Thyroid gland (tissue), 4 donors: ENCODE data around the gene HYI. TPM values are rescaled to one million over a fixed set of nuclear protein-coding genes. Genes with fewer than 3 reads are reported as not detected.

Source experiments
- DNase-seq, 2 donors: peaks; one replicate each; pipeline ENCODE4 v3.0.0-alpha.2; 2019
- H3K27ac ChIP-seq, 3 donors: fragments of 200-600 bp; sonication (generic); 1 replicate in 2 of 3; 2 replicates in 1 of 3; pipeline ENCODE4 v1.5.1; 2016 to 2019; ENCODE audit warnings: mild to moderate bottlenecking in 1 of 3, moderate library complexity in 1 of 3
- H3K27me3 ChIP-seq: fragments of 200-600 bp; sonication (generic); one replicate; pipeline ENCODE4 v1.5.1; 2019
- H3K36me3 ChIP-seq, 2 donors: fragments of 200-600 bp; sonication (generic); one replicate each; pipeline ENCODE4 v1.5.1; 2016 to 2019
- H3K4me1 ChIP-seq, 2 donors: fragments of 200-600 bp; sonication (generic); one replicate each; pipeline ENCODE4 v1.5.1; 2017 to 2019
- H3K4me3 ChIP-seq, 3 donors: fragments of 200-600 bp; sonication (generic); replicated peaks in 1 of 3; 1 replicate in 2 of 3; 2 replicates in 1 of 3; pipeline ENCODE4 v1.5.1; 2016; ENCODE audit warnings: mild to moderate bottlenecking in 1 of 3
- H3K9me3 ChIP-seq: fragments of 200-600 bp; sonication (generic); one replicate; pipeline ENCODE4 v1.5.1; 2017
- POLR2A ChIP-seq, 2 donors: fragments of 450-650 bp; IDR thresholded peaks; one replicate each; pipeline ENCODE4 v1.6.1; 2017; ENCODE audit warnings: antibody characterized with exemption in 2 of 2, mild to moderate bottlenecking in 2 of 2, moderate library complexity in 1 of 2
- WGBS, 2 donors: methylation state at CpG; one replicate each; pipeline ENCODE4 v1.1.5; 2017; 5-methylcytosine and 5-hydroxymethylcytosine counted together
- intact Hi-C: fragments of 100-400 bp; cut with DNase I; formaldehyde crosslinking; loops from one replicate; pipeline ENCODE4 v1.15.1; 2023
- total RNA-seq, 4 donors: library from RNA; depleted of rRNA; stranded (reverse); fragments of >200 nt; gene quantifications; one replicate each; pipeline ENCODE4 v1.2.3, GENCODE V29; 2016
- TF ChIP-seq, protein P1 (sequence below), 6 experiments: fragments of 200-600 bp in 3 of 6; fragments of 450-650 bp in 3 of 6; sonication (generic) in 3 of 6; IDR thresholded peaks; one replicate each; pipeline ENCODE4 v1.5.1; 2016 to 2019; ENCODE audit warnings: antibody characterized with exemption in 6 of 6, mild to moderate bottlenecking in 2 of 6, inconsistent platforms in 1 of 6, moderate library complexity in 1 of 6

HYI gene
- total RNA-seq, 4 donors from 2014 or later, result 50.6 to 92.9 (median 65.6) TPM

GRCh38 chr1:43472087-43472462 is 18.3 kb upstream of the HYI start:
- no peak for TF ChIP-seq POLR2A (IDR thresholded peaks at IDR 0.05)
- TF ChIP-seq, protein P1, sequence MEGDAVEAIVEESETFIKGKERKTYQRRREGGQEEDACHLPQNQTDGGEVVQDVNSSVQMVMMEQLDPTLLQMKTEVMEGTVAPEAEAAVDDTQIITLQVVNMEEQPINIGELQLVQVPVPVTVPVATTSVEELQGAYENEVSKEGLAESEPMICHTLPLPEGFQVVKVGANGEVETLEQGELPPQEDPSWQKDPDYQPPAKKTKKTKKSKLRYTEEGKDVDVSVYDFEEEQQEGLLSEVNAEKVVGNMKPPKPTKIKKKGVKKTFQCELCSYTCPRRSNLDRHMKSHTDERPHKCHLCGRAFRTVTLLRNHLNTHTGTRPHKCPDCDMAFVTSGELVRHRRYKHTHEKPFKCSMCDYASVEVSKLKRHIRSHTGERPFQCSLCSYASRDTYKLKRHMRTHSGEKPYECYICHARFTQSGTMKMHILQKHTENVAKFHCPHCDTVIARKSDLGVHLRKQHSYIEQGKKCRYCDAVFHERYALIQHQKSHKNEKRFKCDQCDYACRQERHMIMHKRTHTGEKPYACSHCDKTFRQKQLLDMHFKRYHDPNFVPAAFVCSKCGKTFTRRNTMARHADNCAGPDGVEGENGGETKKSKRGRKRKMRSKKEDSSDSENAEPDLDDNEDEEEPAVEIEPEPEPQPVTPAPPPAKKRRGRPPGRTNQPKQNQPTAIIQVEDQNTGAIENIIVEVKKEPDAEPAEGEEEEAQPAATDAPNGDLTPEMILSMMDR (IDR thresholded peaks at IDR 0.05), result no peak
- Histone ChIP-seq H3K27me3 (no peaks in the 10 kb centered on the region), H3K36me3 (no peaks in the 10 kb centered on the region), H3K4me3 (no peak overlapping the region), H3K27ac (no peak overlapping the region), H3K4me1 (no peaks in the 10 kb centered on the region), H3K9me3 (no peaks in the 10 kb centered on the region)
- intact Hi-C loops, result no loop called here
- 88 to 91% methylated on average over 5 of the region's 5 CpGs for WGBS, 2 donors
- no peak for DNase-seq

DNA sequence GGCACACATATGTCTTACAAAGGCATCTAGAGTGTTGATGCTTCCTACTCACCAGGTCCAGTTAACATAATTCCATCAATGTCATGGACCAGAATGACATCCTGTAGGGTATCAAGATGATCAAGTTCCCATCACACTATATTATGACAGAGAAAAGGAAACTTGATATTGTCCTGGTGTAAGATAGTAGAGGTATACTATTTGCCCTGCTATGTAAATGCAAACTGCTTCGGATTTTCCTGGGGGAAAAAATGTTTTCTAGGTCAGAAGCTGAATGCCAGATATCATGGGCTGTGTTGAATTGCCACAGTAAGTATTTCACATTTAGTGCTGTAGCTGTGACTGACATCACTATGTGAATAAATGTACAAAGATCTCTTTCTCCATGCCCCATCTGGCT is 16.2 kb upstream of the HYI start:
- H3K36me3 ChIP-seq, result no peaks in the 10 kb centered on the region
- no peak overlapping the region for H3K4me3 ChIP-seq
- TF ChIP-seq, protein P1 (IDR thresholded peaks at IDR 0.05), result no peak
- TF ChIP-seq POLR2A (IDR thresholded peaks at IDR 0.05), result no peak
- intact Hi-C loops, result no loop called here
- WGBS, 2 donors, result 81 to 92% methylated on average over 1 of the region's 1 CpG
- no peaks in the 10 kb centered on the region for H3K4me1 ChIP-seq
- no peaks in the 10 kb centered on the region for H3K9me3 ChIP-seq
- no peaks in the 10 kb centered on the region for H3K27me3 ChIP-seq
- H3K27ac ChIP-seq, result no peak overlapping the region
- no peak for DNase-seq

DNA sequence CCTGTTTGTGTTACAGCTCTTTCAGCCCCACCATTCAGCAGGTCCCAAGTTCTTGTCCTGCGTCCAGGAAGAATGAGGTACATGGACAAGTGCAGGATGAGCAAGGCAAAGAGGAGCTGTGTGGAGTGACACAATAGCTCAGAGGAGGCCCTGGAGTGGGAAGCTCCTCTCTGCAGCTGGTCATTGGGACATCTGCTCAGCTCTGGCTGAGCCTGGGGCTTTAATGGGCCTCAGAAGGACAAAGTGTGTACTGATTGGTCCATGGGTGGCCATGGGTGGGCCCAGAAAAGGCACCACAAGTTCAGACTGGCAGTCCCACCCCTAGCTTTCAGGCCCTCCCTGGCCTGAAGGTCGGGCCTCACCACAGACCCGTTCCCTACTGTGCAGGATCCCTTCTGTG is 14.7 kb upstream of the HYI start:
- Histone ChIP-seq H3K4me1 (no peaks in the 10 kb centered on the region), H3K27ac (no peak overlapping the region), H3K36me3 (no peaks in the 10 kb centered on the region), H3K4me3 (no peak overlapping the region), H3K27me3 (no peaks in the 10 kb centered on the region), H3K9me3 (no peaks in the 10 kb centered on the region)
- WGBS, 2 donors, result 84 to 100% methylated on average over 1 to 3 of the region's 3 CpGs
- TF ChIP-seq, protein P1 (IDR thresholded peaks at IDR 0.05), result no peak
- TF ChIP-seq POLR2A (IDR thresholded peaks at IDR 0.05), result no peak
- DNase-seq, result no peak
- intact Hi-C loops, result no loop called here

- 56 to 64% methylated on average over 2 of the region's 2 CpGs for WGBS, 2 donors
- Histone ChIP-seq H3K4me3 (no peak overlapping the region), H3K36me3 (no peaks in the 10 kb centered on the region), H3K4me1 (no peaks in the 10 kb centered on the region), H3K27ac (no peak overlapping the region), H3K9me3 (no peaks in the 10 kb centered on the region), H3K27me3 (no peaks in the 10 kb centered on the region)
- no peak for TF ChIP-seq POLR2A (IDR thresholded peaks at IDR 0.05)
- TF ChIP-seq, protein P1 (IDR thresholded peaks at IDR 0.05), result no peak
- DNase-seq, result no peak
- intact Hi-C loops, result no loop called here
Measured at GRCh38 chr1:43466403-43466802, 12.7 kb upstream of the HYI start.

DNA sequence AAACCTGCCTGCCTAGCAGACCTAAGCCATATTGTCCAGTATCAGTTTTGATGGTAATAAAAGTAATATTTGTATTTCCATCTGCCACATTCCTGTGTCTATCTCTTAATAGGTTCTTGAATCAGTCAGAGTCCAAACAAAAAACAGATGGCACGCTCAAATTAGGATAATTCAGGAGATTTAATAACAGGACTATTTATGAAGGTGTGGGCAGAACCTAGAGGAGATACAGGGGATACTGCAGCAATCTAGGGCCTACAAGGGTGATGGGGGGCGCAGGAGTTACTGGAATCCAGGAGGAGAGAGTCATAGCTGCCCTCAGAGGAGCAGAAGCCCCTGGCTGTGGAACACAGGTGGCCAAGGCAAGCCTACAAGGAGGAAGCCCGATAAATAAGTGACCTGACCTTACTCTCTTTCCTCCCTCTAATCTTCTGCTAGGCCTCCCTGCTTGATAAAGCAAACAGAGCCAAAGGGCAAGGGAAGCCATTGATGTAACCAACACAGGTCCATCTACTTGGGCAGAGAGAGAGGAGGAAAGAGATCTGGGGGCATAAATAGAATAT is 11.9 kb upstream of the HYI start:
- H3K27me3 ChIP-seq, result no peaks in the 10 kb centered on the region
- intact Hi-C loops, result no loop called here
- TF ChIP-seq, protein P1 (IDR thresholded peaks at IDR 0.05), result no peak
- no peak for TF ChIP-seq POLR2A (IDR thresholded peaks at IDR 0.05)
- no peaks in the 10 kb centered on the region for H3K4me1 ChIP-seq
- WGBS, 2 donors, result 77 to 80% methylated on average over 3 of the region's 3 CpGs
- H3K36me3 ChIP-seq, result no peaks in the 10 kb centered on the region
- no peaks in the 10 kb centered on the region for H3K9me3 ChIP-seq
- no peak overlapping the region for H3K4me3 ChIP-seq
- no peak overlapping the region for H3K27ac ChIP-seq
- no peak for DNase-seq
